PC-9 (cell line): ENCODE measurements around the gene C1orf159. TPM values are rescaled to one million over a fixed set of nuclear protein-coding genes. Genes with fewer than 3 reads are reported as not detected.

Experiments
- BruUV-seq: library from RNA; stranded (reverse); fragments of 400-500 nt; replicated peaks from 2 replicates; lab custom pipeline; 2021; lab: Mats Ljungman, UMichigan
- CTCF ChIA-PET: fragments of 300-600 bp; sonication (Branson Sonifier 250); formaldehyde crosslinking; loops from one replicate; lab custom pipeline; 2022; ENCODE audit warnings: antibody characterized with exemption; lab: Charles Lee
- POLR2A ChIA-PET: fragments of 300-600 bp; sonication (Branson Sonifier 250); formaldehyde crosslinking; loops from one replicate; lab custom pipeline; 2022; ENCODE audit warnings: antibody characterized with exemption; ENCODE audit not compliant: unreplicated experiment; lab: Charles Lee
- DNase-seq, 2 experiments: peaks; one replicate each; pipeline versions ENCODE4 v3.0.0 to v3.0.0-alpha.2; 2015 to 2022; ENCODE audit warnings: mixed read lengths in 1 of 2
- H2AFZ ChIP-seq: fragments of 200-600 bp; sonication (generic); 2 replicates; pipeline ENCODE4 v1.8.1; 2017; ENCODE audit warnings: antibody characterized with exemption
- H3F3A ChIP-seq: fragments of 200-600 bp; sonication (generic); 2 replicates; pipeline ENCODE4 v1.8.1; 2017; ENCODE audit warnings: antibody characterized with exemption, mild to moderate bottlenecking, low read depth; ENCODE audit not compliant: insufficient read depth
- H3K27ac ChIP-seq: fragments of 200-600 bp; sonication (generic); 2 replicates; pipeline ENCODE4 v1.6.1; 2016; ENCODE audit warnings: mixed run types
- H3K27me3 ChIP-seq: fragments of 200-600 bp; sonication (generic); 2 replicates; pipeline ENCODE4 v1.6.1; 2016; ENCODE audit warnings: low read depth, mixed run types; ENCODE audit not compliant: insufficient read depth
- H3K36me3 ChIP-seq: fragments of 200-600 bp; sonication (generic); 2 replicates; pipeline ENCODE4 v1.6.1; 2016; ENCODE audit warnings: low read depth, mixed run types
- H3K4me1 ChIP-seq: fragments of 200-600 bp; sonication (generic); replicated peaks from 2 replicates; pipeline ENCODE4 v1.6.1; 2016; ENCODE audit warnings: mixed run types; ENCODE audit not compliant: insufficient read depth
- H3K4me2 ChIP-seq: fragments of 200-600 bp; sonication (generic); 2 replicates; pipeline ENCODE4 v1.6.1; 2017; ENCODE audit warnings: mixed run types
- H3K4me3 ChIP-seq: fragments of 200-600 bp; sonication (generic); 2 replicates; pipeline ENCODE4 v1.6.1; 2016; ENCODE audit warnings: mixed run types
- H3K79me2 ChIP-seq: fragments of 200-600 bp; sonication (generic); 2 replicates; pipeline ENCODE4 v1.6.1; 2017; ENCODE audit warnings: low read depth, mixed run types
- H3K9me2 ChIP-seq: fragments of 200-600 bp; sonication (generic); 2 replicates; pipeline ENCODE4 v1.8.1; 2017; ENCODE audit warnings: mild to moderate bottlenecking; ENCODE audit not compliant: insufficient read depth
- H3K9me3 ChIP-seq: fragments of 200-600 bp; sonication (generic); 2 replicates; pipeline ENCODE4 v1.8.1; 2016; ENCODE audit warnings: low read depth; ENCODE audit not compliant: insufficient read depth
- H4K20me1 ChIP-seq: fragments of 200-600 bp; sonication (generic); 2 replicates; pipeline ENCODE4 v1.8.1; 2017; ENCODE audit not compliant: insufficient read depth
- CTCF ChIP-seq: fragments of 200-600 bp; sonication (generic); conservative IDR thresholded peaks from 2 replicates; pipeline ENCODE4 v1.6.1; 2017; ENCODE audit warnings: mixed run types, antibody characterized with exemption, mild to moderate bottlenecking, moderate library complexity
- EZH2 ChIP-seq: fragments of 200-600 bp; sonication (generic); IDR thresholded peaks from 2 replicates; pipeline ENCODE4 v1.8.0; 2017; ENCODE audit warnings: antibody characterized with exemption, low read depth
- intact Hi-C: fragments of 100-400 bp; cut with micrococcal nuclease; formaldehyde crosslinking; loops from one replicate; pipeline ENCODE4 v1.10.0; 2022; ENCODE audit not compliant: unreplicated experiment
- total RNA-seq: library from RNA; stranded (reverse); gene quantifications from 2 replicates; pipeline ENCODE4 v1.2.3, GENCODE V29; 2021

C1orf159 gene
- total RNA-seq, 1 experiment from 2014 or later: 31.1 TPM

GRCh38 chr1:1044455-1045078, 71.3 kb downstream of the C1orf159 start:
- DNase-seq: no peak
- Histone ChIP-seq H3K27ac (no peak overlapping the region), H3K27me3 (no peaks in the 10 kb centered on the region), H3F3A (no peaks in the 10 kb centered on the region), H4K20me1 (peaks cover 30% of the 10 kb centered on the region), H3K36me3 (no peaks in the 10 kb centered on the region), H3K4me2 (no peak overlapping the region), H3K9me3 (no peaks in the 10 kb centered on the region), H2AFZ (no peak overlapping the region), H3K9me2 (no peaks in the 10 kb centered on the region), H3K79me2 (no peaks in the 10 kb centered on the region), H3K4me3 (no peak overlapping the region), H3K4me1 (no peaks in the 10 kb centered on the region)
- TF ChIP-seq EZH2 (no peak), CTCF (no peak)
- BruUV-seq: no TSS peak
- intact Hi-C loops: no loop called here
- ChIA-PET CTCF (no interaction called here), POLR2A (no interaction called here)

GRCh38 chr1:1043921-1044320, 72.0 kb downstream of the C1orf159 start:
- H3K9me3 ChIP-seq: no peaks in the 10 kb centered on the region
- no peak overlapping the region for H2AFZ ChIP-seq
- no TSS peak for BruUV-seq
- H3K4me2 ChIP-seq: no peak overlapping the region
- DNase-seq: no peak
- H3K79me2 ChIP-seq: no peaks in the 10 kb centered on the region
- peaks cover 35% of the 10 kb centered on the region for H4K20me1 ChIP-seq
- H3K36me3 ChIP-seq: no peaks in the 10 kb centered on the region
- H3K4me3 ChIP-seq: no peak overlapping the region
- no peaks in the 10 kb centered on the region for H3K9me2 ChIP-seq
- ChIA-PET CTCF (no interaction called here), POLR2A (no interaction called here)
- H3F3A ChIP-seq: no peaks in the 10 kb centered on the region
- no peak overlapping the region for H3K27ac ChIP-seq
- no peaks in the 10 kb centered on the region for H3K27me3 ChIP-seq
- TF ChIP-seq EZH2 (no peak), CTCF (no peak)
- no peaks in the 10 kb centered on the region for H3K4me1 ChIP-seq
- intact Hi-C loops: no loop called here

- POLR2A ChIA-PET: no interaction called here
- peaks cover 39% of the 10 kb centered on the region for H4K20me1 ChIP-seq
- H3K9me3 ChIP-seq: no peaks in the 10 kb centered on the region
- CTCF ChIA-PET: no interaction called here
- no peak overlapping the region for H3K4me2 ChIP-seq
- no peaks in the 10 kb centered on the region for H3K4me1 ChIP-seq
- no peaks in the 10 kb centered on the region for H3K79me2 ChIP-seq
- H3F3A ChIP-seq: peaks cover 2% of the 10 kb centered on the region; the same call in 1 of the 2 replicates
- no peak for DNase-seq
- H3K4me3 ChIP-seq: no peak overlapping the region
- H2AFZ ChIP-seq: no peak overlapping the region
- H3K36me3 ChIP-seq: no peaks in the 10 kb centered on the region
- intact Hi-C loops: no loop called here
- BruUV-seq: no TSS peak
- no peaks in the 10 kb centered on the region for H3K27me3 ChIP-seq
- H3K9me2 ChIP-seq: no peaks in the 10 kb centered on the region
- H3K27ac ChIP-seq: no peak overlapping the region
- TF ChIP-seq EZH2 (no peak), CTCF (no peak)
Measured at GRCh38 chr1:1043411-1043810, 72.5 kb downstream of the C1orf159 start.
